ENCODE results near the gene ABLIM2.

ABLIM2 gene

DNA sequence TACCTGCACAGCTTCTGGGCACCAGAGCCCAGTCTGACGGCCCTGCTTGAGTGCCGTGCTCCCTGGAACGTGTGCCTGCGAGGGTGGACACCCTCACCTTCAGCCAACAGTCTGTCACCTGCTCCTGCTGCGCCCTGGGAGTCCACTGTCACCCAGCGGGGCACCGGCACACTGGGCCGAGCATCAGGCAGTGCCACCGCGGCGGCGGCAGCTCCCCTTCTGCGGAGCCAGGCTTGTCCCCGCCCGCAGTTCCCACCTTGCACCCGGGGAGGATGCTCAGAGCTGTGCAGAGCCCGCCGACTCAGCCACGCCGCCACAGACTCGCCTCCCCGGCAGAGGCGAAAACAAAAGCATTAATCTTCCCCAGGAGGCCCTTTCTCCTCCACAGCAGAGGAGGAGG is 86.8 kb downstream of the ABLIM2 start:
- no peak overlapping the region for H3K4me3 ChIP-seq (ENCODE audit: low read depth, low read length)
- TF ChIP-seq, protein P1, sequence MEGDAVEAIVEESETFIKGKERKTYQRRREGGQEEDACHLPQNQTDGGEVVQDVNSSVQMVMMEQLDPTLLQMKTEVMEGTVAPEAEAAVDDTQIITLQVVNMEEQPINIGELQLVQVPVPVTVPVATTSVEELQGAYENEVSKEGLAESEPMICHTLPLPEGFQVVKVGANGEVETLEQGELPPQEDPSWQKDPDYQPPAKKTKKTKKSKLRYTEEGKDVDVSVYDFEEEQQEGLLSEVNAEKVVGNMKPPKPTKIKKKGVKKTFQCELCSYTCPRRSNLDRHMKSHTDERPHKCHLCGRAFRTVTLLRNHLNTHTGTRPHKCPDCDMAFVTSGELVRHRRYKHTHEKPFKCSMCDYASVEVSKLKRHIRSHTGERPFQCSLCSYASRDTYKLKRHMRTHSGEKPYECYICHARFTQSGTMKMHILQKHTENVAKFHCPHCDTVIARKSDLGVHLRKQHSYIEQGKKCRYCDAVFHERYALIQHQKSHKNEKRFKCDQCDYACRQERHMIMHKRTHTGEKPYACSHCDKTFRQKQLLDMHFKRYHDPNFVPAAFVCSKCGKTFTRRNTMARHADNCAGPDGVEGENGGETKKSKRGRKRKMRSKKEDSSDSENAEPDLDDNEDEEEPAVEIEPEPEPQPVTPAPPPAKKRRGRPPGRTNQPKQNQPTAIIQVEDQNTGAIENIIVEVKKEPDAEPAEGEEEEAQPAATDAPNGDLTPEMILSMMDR (IDR thresholded peaks at IDR 0.05; ENCODE audit: control insufficient read depth, extremely low read depth, insufficient read depth), result no peak
- DNase-seq (ENCODE audit: low read depth), result no peak

DNA sequence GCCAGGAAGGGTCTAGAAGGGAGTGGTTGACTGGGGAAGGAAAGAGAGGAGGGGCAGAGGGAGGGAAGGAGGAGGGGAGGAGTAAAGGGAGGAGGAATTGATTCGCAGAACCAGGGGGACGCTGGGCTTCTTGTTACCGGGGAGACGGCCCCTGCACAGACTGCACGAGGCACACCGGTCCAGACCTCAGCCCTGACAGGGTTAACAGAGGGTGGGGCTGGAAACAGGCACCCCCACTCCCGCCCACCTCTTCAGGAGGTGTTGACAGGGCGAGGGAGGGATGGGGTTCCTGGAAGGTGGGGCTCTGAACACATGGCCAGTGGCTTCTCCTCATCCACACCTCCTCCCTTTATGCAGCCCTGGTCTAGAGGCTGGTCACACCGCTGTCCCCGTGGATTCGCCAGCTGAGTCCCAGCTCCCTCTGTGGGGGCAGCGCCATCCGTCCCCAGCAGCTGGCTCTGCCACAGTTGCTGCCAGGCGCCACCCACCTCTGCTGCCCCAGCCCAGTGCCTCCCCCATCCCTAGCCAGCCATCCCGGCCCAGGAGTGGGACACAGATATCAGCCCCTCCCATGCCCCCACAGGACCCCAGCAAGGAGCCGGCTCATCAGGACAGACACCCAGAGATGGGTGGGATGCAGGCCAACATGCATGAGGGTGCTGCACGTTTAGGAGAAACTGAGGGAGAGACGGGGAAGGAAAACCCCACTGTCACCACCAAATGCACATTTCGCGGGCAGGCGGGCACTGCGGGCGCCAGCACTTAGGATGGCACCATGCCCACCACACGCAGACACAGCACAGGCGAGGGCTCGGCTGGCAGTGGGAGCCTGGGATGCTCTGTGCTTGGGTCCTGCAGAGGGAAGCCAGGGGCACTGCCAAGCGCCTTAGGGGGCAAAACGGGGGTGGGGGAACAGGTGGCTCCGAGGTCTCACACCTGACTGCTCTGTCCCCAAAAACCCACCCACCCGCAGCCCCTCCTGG is 87.6 kb downstream of the ABLIM2 start:
- no peak for DNase-seq (ENCODE audit: low read depth)
- TF ChIP-seq, protein P1 (IDR thresholded peaks at IDR 0.05; ENCODE audit: control insufficient read depth, extremely low read depth, insufficient read depth), result no peak

DNA sequence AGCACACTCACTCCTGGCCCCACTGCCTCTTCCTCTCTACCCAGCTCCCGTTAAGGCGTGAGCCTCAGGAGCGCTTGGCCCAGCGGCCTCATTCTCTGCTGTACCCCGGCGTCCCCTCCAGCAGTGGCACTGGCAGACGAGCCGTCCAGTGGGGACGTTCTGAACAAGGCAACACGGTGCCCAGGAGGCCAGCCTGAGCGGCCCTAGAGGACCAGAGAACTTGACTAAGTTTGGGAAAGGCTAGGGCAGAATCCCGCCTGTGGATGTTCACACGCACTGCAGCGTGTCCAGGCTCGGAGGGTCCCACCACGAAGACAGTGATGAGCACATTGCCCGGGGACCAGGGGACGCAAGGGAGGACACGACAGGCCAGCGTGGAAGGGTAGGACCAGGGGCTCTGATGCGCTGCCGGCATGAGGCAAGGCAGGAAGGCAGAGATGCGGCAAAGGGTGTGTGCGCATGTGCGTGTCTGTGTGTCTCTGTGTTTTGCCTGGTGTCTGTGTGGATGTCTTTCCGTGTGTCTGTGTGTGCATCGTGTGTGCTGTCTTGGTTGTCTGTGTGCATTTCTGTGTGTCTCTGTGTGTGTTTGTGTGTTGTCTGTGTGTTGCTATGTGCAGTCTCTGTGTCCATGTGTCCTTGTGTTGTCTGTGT is 89.4 kb downstream of the ABLIM2 start:
- TF ChIP-seq, protein P1 (IDR thresholded peaks at IDR 0.05; ENCODE audit: control insufficient read depth, extremely low read depth, insufficient read depth), result no peak
- H3K4me3 ChIP-seq (ENCODE audit: low read depth, low read length), result no peak overlapping the region
- no peak for DNase-seq (ENCODE audit: low read depth)

More for the DNA sequence above, 87.6 kb downstream of the ABLIM2 start:
- H3K4me3 ChIP-seq (ENCODE audit: low read depth, low read length), result no peak overlapping the region

DNA sequence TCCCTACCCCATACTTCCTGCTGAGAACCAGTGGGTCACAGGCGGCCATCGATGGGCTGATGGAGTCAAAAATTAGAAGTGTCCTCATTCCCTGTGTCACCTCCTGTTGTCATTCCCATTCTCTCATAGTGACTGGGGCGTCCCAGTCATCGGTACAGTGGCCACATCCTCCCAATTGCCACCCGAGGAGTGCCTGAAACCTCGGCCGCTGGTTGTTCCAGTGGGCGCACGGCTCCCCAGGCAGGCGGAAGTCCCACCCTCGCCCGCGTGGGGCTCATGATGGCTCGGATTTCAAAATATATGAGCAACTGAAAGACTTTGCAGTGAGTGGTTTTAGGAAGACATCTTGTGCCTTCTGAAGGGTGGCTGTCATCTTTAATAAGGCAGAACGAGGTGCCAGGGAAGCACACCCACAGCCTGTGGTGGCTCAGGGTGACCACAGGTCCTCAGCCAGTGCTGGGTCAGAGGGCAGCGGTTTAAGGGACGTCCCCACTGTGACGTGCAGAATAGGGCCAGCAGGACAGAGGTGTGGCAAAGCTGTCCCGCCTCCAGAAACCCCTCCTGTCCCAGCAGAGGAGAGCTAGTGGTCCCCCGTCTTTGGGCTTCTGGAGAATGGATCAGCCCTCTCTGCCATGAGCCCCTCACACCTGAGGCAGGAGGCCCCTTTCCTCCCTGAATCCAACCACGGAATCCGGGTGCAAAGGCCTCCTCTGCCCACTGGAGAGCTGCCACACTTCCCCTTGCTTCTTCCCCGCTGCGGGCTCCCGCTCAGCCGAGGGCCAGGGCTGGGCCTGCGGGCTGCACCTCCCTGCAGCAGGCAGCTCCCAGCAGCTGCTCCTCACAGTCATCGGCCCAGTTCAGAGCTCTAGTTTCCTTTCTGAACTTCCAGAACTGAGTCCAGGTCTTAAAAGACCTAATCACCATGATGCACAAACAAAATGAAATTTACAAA is 90.4 kb downstream of the ABLIM2 start:
- TF ChIP-seq, protein P1 (IDR thresholded peaks at IDR 0.05; ENCODE audit: control insufficient read depth, extremely low read depth, insufficient read depth), result no peak
- no peak overlapping the region for H3K4me3 ChIP-seq (ENCODE audit: low read depth, low read length)
- DNase-seq (ENCODE audit: low read depth), result no peak

DNA sequence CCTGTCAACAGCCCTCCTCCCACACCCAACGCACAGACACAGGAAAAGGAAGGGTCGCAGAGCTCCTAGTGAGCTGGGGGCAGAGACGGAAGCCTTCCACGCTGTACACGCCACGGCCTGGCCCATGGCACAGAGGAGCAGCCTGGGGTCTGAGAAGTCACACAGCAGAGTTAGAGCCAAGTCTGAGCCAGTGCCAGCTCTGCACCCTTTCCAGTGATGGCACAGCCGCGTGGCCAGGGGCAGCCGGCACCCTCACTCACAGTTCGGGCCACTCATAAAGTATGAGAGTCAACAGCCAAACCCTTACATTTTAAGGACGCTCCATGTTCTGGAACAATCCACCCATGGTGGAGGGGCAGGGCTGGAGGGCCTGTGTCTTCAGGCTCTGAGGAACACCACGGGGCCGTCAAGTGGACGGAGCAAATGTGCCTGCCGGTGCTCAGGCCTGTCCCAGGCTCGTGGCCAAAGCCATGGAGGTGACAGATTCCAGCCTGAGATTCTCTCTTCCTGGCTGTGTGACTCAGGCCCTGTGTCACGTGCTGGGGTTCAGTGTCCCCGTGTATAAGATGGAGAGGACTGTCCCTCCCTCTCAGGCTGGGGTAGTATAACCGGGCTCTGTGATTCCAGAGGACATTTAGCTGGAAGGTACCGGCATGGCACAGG is 91.2 kb downstream of the ABLIM2 start:
- H3K4me3 ChIP-seq (ENCODE audit: low read depth, low read length), result no peak overlapping the region
- TF ChIP-seq, protein P1 (IDR thresholded peaks at IDR 0.05; ENCODE audit: control insufficient read depth, extremely low read depth, insufficient read depth), result no peak
- no peak for DNase-seq (ENCODE audit: low read depth)
